Prostate gland (tissue), 2 donors: ENCODE data around the gene PPIG.

Experiments used
- CTCF ChIP-seq, 4 experiments: fragments of 200-600 bp in 2 of 4; fragments of 450-650 bp in 2 of 4; sonication (generic) in 2 of 4; IDR thresholded peaks; 1 replicate in 3 of 4; 2 replicates in 1 of 4; pipeline ENCODE4 v1.5.1; 2016 to 2019; ENCODE audit warnings: antibody characterized with exemption in 4 of 4, mild to moderate bottlenecking in 2 of 4, moderate library complexity in 2 of 4
- POLR2A ChIP-seq: fragments of 450-650 bp; IDR thresholded peaks from one replicate; pipeline ENCODE4 v1.6.1; 2016; ENCODE audit warnings: antibody characterized with exemption, mild to moderate bottlenecking
- POLR2AphosphoS5 ChIP-seq: sonication (generic); formaldehyde crosslinking; IDR thresholded peaks from one replicate; pipeline ENCODE4 v1.6.1; 2017; ENCODE audit warnings: antibody characterized with exemption

GRCh38 chr2:169683425-169684134 lies 99.4 kb downstream of the PPIG start:
- no peak for TF ChIP-seq POLR2A
- TF ChIP-seq CTCF (IDR thresholded peaks at IDR 0.05): no peak
- no peak for TF ChIP-seq POLR2AphosphoS5
